Mesothelial cell of epicardium (in vitro differentiated cells): ENCODE measurements around the gene FUT3. TPM values are rescaled to one million over a fixed set of nuclear protein-coding genes. Genes with fewer than 3 reads are reported as not detected.
"Not testable (repeated sequence)": the region's sequence is repeated elsewhere in the genome, so short reads cannot be mapped to it uniquely, and the experiment has no call there.

ENCODE experiments used
- DNase-seq, 2 experiments: peaks; one replicate each; pipeline ENCODE4 v3.0.0; 2021; ENCODE audit warnings: low spot score in 2 of 2; ENCODE audit not compliant: unreplicated experiment in 2 of 2
- H3K27ac Mint-ChIP-seq: 2 replicates; pipeline ENCODE4 v1.8.0; 2021; ENCODE audit warnings: mixed read lengths
- H3K27me3 Mint-ChIP-seq: 2 replicates; pipeline ENCODE4 v1.8.0; 2021; ENCODE audit warnings: low read depth, mixed read lengths
- H3K36me3 Mint-ChIP-seq: 2 replicates; pipeline ENCODE4 v1.8.0; 2021; ENCODE audit warnings: mixed read lengths
- H3K4me1 Mint-ChIP-seq: 2 replicates; pipeline ENCODE4 v1.8.0; 2021; ENCODE audit warnings: mixed read lengths
- H3K4me3 Mint-ChIP-seq: 2 replicates; pipeline ENCODE4 v1.8.0; 2021; ENCODE audit warnings: mild to moderate bottlenecking, moderate library complexity, mixed read lengths
- H3K9me3 Mint-ChIP-seq: 2 replicates; pipeline ENCODE4 v1.8.0; 2021; ENCODE audit warnings: mixed read lengths
- CTCF ChIP-seq: fragments of 200-600 bp; sonication (generic); IDR thresholded peaks from one replicate; pipeline ENCODE4 v1.5.0; 2021; ENCODE audit warnings: antibody characterized with exemption; ENCODE audit not compliant: unreplicated experiment
- total RNA-seq: library from RNA; stranded (reverse); gene quantifications from 3 replicates; pipeline ENCODE4 v1.2.1, GENCODE V29; 2021

The FUT3 gene
- total RNA-seq, 1 donor from 2014 or later, result 0.49 TPM

- Mint-ChIP-seq H3K36me3 (no peaks in the 10 kb centered on the region), H3K9me3 (no peaks in the 10 kb centered on the region), H3K4me3 (no peak overlapping the region), H3K4me1 (peaks cover 1% of the 10 kb centered on the region), H3K27ac (no peak overlapping the region), H3K27me3 (no peaks in the 10 kb centered on the region)
- DNase-seq, result no peak
- peak; percentile 60 for TF ChIP-seq CTCF
These were observed 13.7 kb upstream of the FUT3 start for GRCh38 chr19:5864725-5865486.

DNA sequence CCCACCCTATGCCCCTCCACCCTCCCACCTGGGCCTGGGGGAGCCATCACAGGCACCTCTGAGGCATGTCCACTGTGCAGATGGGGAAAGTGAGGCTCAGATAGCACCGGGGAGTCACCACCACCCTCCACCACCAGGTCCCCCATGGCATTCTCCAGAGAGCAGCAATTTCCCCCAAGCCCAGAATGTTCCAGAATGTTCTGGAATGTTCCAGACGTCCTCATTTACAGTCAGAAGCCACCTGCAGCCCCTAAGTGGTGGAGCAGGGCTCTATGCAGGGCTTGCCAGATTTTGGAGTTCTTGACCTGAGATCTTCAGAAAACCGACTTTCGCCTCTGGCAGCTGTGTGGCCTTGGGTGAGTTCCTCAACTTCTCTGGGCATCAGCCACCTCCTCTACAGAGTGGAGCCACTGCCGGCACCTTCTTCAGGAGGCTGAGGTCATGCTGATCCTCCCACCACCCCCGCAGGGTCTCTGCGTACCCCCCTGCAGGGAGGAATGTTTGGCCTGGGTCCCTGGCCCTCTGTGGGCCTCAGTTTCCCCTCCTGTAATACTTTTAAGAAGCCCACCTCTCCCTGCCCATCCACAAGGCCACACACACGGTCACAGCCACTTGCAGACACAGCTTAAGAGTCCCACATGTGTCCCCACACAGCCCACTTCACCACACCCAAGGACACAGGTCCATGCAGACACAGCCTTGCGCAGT lies 12.9 kb upstream of the FUT3 start:
- Mint-ChIP-seq H3K4me3 (no peak overlapping the region), H3K27me3 (no peaks in the 10 kb centered on the region), H3K9me3 (no peaks in the 10 kb centered on the region), H3K36me3 (no peaks in the 10 kb centered on the region), H3K4me1 (peaks cover 1% of the 10 kb centered on the region), H3K27ac (no peak overlapping the region)
- no peak for TF ChIP-seq CTCF
- no peak for DNase-seq

GRCh38 chr19:5863030-5863665 lies 11.9 kb upstream of the FUT3 start:
- Mint-ChIP-seq H3K27ac (no peak overlapping the region), H3K27me3 (no peaks in the 10 kb centered on the region), H3K36me3 (no peaks in the 10 kb centered on the region), H3K4me3 (no peak overlapping the region), H3K9me3 (no peaks in the 10 kb centered on the region), H3K4me1 (peaks cover 1% of the 10 kb centered on the region)
- DNase-seq, result no peak
- no peak for TF ChIP-seq CTCF

- Mint-ChIP-seq H3K36me3 (no peaks in the 10 kb centered on the region), H3K27me3 (peaks cover 8% of the 10 kb centered on the region), H3K4me1 (no peaks in the 10 kb centered on the region), H3K9me3 (no peaks in the 10 kb centered on the region), H3K4me3 (no peak overlapping the region), H3K27ac (no peak overlapping the region)
- TF ChIP-seq CTCF, result no peak
- no peak for DNase-seq
These were observed 6.2 kb upstream of the FUT3 start for GRCh38 chr19:5857203-5858081.

GRCh38 chr19:5855151-5855550 lies 3.9 kb upstream of the FUT3 start:
- H3K36me3 Mint-ChIP-seq, H3K4me3 Mint-ChIP-seq, H3K27ac Mint-ChIP-seq, DNase-seq, H3K9me3 Mint-ChIP-seq, H3K4me1 Mint-ChIP-seq: not testable (repeated sequence)
- H3K27me3 Mint-ChIP-seq, result peaks cover 13% of the 10 kb centered on the region

- not testable (repeated sequence) for DNase-seq, H3K36me3 Mint-ChIP-seq
These were observed 2.9 kb upstream of the FUT3 start for GRCh38 chr19:5854121-5854520.

More at GRCh38 chr19:5854121-5854520, 2.9 kb upstream of the FUT3 start:
- not testable (repeated sequence) for H3K4me3 Mint-ChIP-seq, H3K9me3 Mint-ChIP-seq, H3K4me1 Mint-ChIP-seq, H3K27ac Mint-ChIP-seq
- H3K27me3 Mint-ChIP-seq, result peaks cover 13% of the 10 kb centered on the region
